Anterior cingulate cortex (tissue), 58 donors: ENCODE results near the gene BCAP31.
"Not testable (repeated sequence)": the region's sequence is repeated elsewhere in the genome, so short reads cannot be mapped to it uniquely, and the experiment has no call there.

Source experiments
- DNase-seq, 58 donors: peaks; one replicate each; lab custom pipeline; 2025; lab: John Stamatoyannopoulos, UW

Gene BCAP31

DNA sequence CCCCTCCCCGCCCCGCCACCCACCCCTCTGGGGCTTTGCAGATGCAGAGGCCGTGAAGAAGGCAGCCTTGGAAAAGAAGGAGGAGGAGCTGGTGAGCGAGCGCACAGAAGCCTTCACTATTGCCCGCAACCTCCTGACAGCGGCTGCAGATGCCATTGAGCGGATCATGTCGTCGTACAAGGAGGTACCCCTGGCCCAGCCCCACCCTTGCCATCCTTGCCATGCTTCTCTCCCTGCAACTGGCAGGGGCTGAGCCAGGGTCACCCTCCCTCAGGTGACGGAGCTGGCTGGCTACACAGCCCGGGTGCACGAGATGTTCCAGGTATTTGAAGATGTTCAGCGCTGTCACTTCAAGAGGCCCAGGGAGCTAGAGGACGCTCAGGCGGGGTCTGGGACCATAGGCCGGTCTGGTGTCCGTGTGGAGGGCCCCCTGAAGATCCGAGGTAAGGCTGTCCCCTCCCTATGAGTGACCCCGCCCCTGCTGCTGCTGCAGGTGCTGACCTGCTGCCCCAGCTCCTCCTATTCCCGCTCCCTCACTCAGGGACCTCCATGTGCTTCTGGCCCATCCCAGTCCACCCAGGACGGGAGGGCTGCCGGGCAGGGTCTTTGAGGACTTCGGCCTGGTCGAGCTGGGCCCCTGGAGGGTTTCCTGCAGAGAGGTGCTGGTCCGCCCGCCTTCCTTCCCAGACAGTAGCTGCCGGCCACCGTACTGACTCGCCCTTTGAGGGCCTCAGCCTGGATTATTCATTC lies 12.1 kb upstream of the BCAP31 start:
- no peak for DNase-seq

DNA sequence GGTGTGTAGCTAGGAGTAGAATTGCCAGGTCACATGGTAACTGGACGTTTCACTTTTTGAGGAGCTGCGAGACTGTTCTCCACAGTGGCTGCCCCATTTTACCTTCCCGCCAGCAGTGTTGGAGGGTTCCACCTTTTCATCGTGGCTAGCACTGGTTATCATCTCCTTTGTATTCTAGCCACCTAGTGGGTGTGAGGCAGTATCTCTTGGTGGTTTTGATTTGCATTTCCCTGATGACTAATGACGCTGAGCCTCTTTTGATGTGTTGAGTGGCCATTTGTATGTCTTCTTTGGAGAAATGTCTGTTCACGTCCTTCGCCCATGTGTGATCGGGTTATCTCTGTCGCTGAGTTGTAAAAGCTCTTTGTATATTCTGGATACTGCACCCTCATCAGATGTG lies 11.1 kb upstream of the BCAP31 start:
- DNase-seq, result no peak

- no peak for DNase-seq
Observed at GRCh38 chrX:153734871-153735270, 10.7 kb upstream of the BCAP31 start.

DNA sequence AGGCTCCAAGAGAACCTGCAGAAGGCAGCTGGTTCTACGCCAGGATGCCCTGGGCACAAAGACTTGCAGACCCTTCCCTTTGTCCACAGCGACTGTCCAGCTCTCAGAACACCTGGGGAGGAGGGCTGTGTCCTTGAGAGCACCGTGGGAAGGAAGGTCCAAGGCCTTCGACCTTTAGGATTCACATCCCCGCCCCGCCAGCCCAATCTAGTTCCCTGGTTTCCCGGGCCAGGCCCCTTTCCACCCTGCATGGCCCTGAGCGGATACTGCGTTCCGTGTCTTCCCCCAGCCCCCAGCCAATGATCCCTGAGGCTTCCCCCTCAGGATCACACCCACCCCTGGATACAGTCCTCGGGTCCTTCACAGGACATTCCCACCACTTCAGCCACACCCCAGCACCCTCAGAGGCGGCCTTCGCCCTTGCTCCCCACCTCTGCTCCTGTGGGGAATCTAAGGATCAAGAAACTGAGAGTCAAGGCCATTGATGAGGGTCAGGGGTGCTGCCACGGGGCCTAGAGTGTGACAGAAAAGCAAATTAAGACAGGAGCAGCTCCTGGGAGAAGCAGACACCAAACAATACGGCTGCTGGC lies 9.6 kb upstream of the BCAP31 start:
- DNase-seq, result no peak

DNA sequence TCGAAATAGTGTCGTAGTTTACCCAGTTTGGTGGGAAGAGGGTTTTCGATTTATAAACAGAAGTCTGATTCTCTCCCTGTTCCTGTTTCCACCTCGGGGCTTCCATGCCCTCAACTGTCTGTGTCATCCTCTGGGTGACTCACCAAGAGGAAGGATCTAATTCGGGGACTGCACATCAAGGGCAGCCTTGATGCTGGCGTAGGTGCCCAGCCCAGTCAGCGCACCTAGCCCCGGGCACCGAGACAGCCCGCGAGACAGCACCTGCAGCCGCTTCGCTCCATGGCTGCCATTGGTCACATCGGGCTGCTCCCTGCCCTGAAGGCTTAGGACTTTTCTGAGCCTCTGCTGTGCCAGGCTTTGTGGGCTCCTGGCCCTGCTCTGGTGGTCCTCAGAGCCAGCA lies 8.2 kb upstream of the BCAP31 start:
- no peak for DNase-seq

DNA sequence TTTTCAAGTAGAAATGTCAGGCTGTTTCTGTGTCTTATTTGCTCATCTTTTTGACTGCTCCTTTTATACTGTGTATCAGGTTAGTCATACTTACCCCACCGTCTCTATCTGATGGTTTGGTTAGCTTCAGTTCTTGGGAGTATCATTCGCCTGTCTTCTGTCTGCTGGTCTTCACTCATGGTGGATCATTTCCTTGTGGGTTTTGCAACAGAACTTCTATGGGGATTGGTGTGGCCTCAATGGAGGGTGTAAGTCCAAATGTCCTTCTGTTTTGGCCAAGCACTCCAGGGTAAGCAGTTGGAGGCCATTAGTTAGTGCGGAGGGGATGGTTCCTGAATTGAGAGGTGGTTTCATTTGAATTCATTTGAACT lies 7.6 kb upstream of the BCAP31 start:
- DNase-seq, result no peak

GRCh38 chrX:153731117-153731844 lies 7.1 kb upstream of the BCAP31 start:
- no peak for DNase-seq

GRCh38 chrX:153730115-153730514 lies 5.9 kb upstream of the BCAP31 start:
- DNase-seq, result not testable (repeated sequence)

GRCh38 chrX:153728951-153729631 lies 4.9 kb upstream of the BCAP31 start:
- DNase-seq, result no peak

DNA sequence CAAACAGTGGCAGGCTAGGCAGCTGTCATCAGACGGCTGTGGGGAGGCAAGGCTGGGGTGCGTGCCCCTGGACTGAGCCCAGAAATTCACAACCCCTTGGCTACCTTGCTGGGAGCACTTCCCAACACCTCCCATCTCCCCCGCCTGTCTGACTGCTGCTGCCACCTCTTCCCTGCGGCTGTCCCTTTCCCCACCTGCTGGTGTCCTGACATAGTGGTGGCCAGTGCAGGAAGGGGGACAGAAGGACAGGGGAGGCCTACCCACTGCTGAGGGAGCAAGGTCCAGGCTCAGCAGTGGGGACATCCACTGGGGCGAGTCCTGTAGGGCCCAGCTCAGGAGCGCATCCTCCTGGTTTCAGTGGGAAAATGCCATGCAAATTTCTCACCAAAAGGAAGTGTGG lies 3.9 kb upstream of the BCAP31 start:
- no peak for DNase-seq

DNA sequence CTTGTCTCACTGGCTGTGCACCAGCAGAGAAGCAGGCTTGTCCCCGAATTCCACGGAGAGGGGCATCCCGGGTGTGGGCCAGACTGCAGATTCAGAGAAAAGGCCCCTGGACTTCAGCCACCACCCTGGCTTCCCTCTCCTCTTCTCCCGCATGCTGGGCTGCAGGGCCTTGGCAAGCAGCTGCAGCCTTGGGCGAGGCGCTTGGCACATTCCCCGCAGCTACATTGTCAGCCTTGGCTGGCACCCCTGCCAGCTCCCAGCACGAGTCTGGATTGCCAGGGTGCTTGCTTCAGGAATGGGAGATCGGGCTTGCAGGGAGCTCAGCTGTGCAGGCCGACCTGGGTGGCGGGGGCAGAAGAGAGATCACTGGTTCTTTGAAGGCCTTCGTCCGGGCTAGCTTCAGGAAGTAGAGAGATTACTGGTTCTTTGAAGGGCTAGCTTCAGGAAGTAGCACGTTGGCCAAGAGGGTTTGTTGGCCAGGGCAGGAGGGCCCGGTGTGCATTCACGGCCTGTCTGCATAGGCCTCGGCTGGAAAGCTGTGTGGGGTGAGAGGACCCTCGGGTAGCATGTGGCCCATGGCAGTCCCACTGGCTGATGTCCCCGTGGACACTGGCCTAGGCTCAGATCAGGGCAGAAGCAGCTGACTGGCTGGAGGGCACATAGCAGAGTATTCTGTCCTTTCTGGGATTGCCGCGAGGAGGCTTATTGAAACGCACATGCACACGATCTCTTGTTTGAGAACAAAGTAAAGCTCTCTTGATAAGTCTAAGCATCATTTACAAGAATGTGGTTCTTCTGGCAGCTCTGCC lies 3.1 kb upstream of the BCAP31 start:
- DNase-seq, result peak in 56 of 58 donors; percentile 8 to 84 (median 65)

DNA sequence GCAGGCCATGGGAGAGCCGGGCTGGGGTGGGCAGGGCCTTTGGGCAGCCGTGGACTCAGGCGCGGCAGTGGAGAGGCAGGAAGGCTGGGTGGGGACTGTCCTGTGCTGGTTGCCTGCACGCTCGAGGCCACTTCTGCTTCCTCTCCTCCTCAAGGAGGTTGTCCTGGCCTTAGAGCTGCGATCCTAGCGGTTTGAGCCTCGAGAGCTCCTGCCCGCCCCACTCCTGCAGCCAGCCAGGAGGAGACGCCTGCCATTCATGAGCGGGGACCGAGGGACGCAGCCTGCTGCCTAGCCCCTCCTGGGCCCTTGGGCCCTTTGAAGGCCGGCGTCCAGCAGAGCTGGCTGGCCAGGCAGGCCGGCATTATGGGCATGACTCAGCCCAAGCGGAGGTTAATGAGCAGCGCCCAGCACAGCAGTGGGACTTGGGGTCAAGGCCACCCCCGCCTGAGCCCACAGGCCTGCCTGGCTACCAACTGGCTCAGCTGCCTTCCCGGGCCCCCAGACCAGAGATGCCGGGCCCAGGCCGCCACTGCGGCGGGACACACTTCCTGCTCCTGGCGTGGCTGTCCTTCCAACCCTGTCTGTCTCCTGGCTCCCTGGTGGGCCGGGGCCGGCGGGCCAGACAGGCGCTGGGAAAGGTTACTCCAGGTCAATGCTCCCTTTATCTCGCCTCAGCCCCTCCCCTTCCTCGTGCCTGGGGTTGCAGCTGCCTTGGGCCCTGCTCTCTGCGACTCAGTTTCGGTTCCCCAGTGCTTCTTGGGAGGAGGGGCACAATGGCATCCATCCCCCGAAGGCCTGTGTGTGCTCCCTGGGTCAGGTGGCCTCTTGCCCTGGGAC lies 2.3 kb upstream of the BCAP31 start:
- DNase-seq, result peak in 36 of 58 donors; percentile 21 to 84 (median 58)

GRCh38 chrX:153725832-153726285 lies 1.7 kb upstream of the BCAP31 start:
- DNase-seq, result peak in 2 of 58 donors; percentile 3 to 21

- DNase-seq, result no peak
Observed at GRCh38 chrX:153725039-153725831, 1.0 kb upstream of the BCAP31 start.

DNA sequence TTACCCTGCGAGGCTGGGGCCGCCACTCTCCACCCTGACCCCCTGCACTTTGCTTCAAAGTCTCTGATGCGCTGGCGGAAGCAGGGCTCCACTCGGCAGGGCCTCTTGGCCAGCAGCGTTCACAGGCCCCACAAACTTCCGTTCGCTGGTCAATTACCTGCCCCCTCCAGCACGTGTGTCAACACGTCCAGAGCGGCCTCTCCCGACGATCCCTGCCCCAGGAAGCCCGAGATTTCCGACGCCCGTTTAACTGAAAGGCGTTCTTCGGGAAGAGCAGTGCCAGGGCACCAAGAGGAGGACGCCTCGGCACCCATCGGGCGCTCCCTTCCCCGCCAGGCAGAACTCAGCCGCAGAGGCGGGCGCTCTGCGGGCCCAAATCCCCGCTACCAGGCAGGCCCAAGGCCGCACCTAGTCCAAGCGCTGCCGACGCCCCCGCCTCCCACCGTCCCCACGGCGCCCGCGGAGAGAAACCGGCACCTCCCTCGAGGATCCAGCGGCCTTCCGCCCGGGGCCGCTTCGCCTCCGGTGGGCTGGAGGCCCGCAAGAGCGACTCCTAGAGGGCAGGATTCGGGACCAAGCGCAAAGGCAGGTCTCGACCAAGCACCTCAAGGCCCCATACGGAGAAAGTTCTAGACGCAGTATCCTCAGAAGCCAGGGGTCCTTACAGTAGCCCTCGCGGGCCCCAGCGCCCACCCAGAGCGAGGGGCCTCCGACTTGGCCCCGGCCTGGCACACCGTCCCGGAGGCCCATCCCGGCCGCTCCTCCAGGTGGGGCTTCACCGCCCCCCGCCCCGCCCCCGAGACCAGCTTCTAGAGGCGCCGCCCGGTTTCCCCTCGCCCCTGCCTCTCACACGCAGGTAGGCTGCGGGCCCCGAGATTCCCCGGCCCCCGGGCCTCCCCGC lies 586 bp downstream of the BCAP31 start:
- peak in 1 of 58 donors; percentile 24 for DNase-seq

DNA sequence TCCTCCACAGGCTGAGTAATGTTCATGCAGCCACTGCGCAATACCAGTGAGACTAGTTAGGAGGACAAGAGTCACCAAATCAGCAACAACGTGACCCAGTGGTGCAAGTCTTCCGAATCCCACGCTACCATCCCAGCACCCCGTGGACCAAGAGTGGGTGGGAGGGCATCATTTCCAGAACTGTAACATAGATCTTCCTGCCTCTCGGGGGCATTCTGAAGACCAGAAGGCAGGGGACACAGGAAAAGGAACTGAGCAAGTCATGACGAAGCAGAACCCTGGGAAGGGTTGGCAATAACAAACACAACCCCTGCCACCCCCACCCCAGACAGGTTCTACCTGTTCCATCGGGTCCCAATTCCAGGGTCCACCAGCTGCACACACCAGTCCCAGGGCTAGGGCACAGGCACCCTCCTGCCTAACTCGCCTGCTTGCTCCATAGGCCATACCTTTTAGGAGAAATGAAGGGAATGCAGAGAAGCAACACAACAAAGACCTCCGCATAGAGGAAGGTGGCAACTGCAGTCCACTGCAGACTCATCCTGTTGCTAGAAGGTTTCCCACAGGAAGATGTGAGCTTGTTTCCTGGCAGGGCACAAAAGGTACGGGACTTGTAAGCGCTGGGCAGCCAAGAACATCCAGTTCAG lies 1.4 kb downstream of the BCAP31 start:
- no peak for DNase-seq

DNA sequence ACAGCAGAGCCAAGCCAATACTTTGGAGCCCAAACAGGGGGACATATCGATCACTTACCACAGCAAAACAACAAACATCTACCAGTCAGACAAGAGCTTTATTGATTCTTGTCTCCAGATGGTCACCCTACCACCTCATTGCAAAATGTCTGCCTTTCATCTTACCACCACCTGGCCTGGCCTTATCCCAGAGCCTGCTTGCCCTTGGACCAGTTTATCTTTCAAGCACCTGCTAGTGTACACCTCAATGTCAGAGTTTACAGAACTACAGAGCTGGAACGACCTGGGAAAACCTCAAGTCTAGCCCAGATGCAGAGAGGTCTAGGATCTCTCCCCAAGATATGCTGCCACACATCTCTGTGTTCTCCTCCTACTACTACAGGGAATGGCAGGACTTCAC lies 4.5 kb downstream of the BCAP31 start:
- no peak for DNase-seq
